SKM-1 treated with dmso at 0.1 percent for 144 hours (cell line): ENCODE data around the gene KLK8.

Experiments
- DNase-seq: peaks from one replicate; lab custom pipeline; 2025; ENCODE audit not compliant: unreplicated experiment; lab: John Stamatoyannopoulos, UW

Gene KLK8

GRCh38 chr19:50957587-50957986, 43.8 kb downstream of the KLK8 start:
- DNase-seq = no peak

GRCh38 chr19:50952910-50953309, 48.5 kb downstream of the KLK8 start, which contains the start of gene KLK5:
KLK5 (minus strand) TSS chr19:50953038; CDS start chr19:50952657, 381 bp downstream.
- DNase-seq = no peak

GRCh38 chr19:50949861-50950260, 51.5 kb downstream of the KLK8 start:
- DNase-seq = no peak

DNA sequence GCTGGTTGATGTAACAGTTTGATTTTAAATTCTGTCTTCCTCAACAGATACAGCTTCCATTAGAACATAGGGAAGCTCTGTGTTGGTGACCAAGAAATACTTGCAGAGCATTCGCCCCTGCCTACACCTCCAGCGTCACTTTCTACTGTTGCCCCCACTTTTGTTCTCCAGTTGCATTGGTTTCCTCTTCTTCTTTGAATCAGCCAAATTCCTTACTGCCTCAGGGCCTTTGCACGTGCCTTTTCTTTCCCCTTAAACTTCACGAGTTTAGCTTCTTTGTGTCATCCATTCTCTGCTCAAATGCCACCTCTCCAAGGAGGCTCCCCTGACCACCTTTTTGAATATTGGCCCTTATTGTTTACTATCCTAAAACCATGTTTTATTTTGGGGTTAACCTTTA, 54.3 kb downstream of the KLK8 start:
- DNase-seq = no peak
